ENCODE measurements around the gene TBX22. TPM values are rescaled to one million over a fixed set of nuclear protein-coding genes. Genes with fewer than 3 reads are reported as not detected.
"Not testable (repeated sequence)": the region's sequence is repeated elsewhere in the genome, so short reads cannot be mapped to it uniquely, and the experiment has no call there.

Gene TBX22
- total RNA-seq, 1 donor from 2014 or later, result not detected

GRCh38 chrX:80021621-80022020 lies 7.1 kb downstream of the TBX22 start:
- intact Hi-C loops (cut with DNase I), result no loop called here
- Histone ChIP-seq H3K36me3 (no peaks in the 10 kb centered on the region), H3K9me3 (no peaks in the 10 kb centered on the region), H3K4me1 (no peaks in the 10 kb centered on the region), H3K4me3 (no peak overlapping the region), H3K27me3 (no peaks in the 10 kb centered on the region), H3K27ac (no peak overlapping the region)
- DNase-seq (ENCODE audit: extremely low spot score in 2 of 2), result no peak
- TF ChIP-seq CTCF (IDR thresholded peaks at IDR 0.05) (no peak), POLR2A (IDR thresholded peaks at IDR 0.05) (no peak), POLR2AphosphoS5 (IDR thresholded peaks at IDR 0.05; ENCODE audit: insufficient read depth in 1 of 2, low read depth in 1 of 2) (no peak)

DNA sequence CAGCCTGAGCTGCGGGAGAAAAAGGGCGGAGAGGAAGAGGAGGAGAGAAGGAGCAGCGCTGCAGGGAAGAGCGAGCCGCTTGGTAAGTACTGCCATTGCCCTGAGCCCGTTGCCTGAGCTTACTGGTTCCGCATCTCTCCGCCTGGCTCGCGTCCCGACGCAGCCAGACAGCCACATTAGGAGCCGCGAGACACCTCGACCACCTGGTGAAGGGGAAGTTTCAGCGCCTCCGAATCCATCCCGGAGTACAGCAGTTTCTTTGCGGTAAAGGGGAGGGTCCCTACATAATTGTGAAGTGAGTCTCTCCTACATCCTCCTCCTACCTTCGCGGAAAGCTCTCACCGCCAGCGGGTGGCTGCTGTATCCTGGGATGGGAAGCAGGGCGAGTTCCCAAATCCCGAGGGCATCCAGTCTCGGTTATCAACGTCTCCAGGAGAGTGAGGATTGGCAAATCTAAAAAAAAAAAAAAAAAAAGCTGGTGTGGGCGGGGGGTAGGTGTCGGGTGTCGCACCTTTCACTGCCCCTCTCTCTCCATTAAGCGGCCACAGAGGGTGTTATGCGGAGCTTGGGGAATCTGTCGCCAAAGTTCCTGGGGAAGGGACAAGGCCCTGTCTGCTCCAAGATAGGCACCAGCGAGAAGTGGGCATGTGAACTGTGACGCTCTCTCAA lies 7.9 kb downstream of the TBX22 start:
- Histone ChIP-seq H3K4me1 (no peaks in the 10 kb centered on the region), H3K27me3 (no peaks in the 10 kb centered on the region), H3K36me3 (no peaks in the 10 kb centered on the region), H3K4me3 (no peak overlapping the region), H3K9me3 (no peaks in the 10 kb centered on the region), H3K27ac (no peak overlapping the region)
- intact Hi-C loops (cut with DNase I), result no loop called here
- TF ChIP-seq POLR2A (IDR thresholded peaks at IDR 0.05) (no peak), POLR2AphosphoS5 (IDR thresholded peaks at IDR 0.05; ENCODE audit: insufficient read depth in 1 of 2, low read depth in 1 of 2) (no peak), CTCF (IDR thresholded peaks at IDR 0.05) (no peak)
- DNase-seq (ENCODE audit: extremely low spot score in 2 of 2), result no peak

- intact Hi-C loops (cut with DNase I), result no loop called here
- H3K36me3 ChIP-seq, result no peaks in the 10 kb centered on the region
- H3K4me3 ChIP-seq, result no peak overlapping the region
- H3K4me1 ChIP-seq, result no peaks in the 10 kb centered on the region
- H3K9me3 ChIP-seq, result no peaks in the 10 kb centered on the region
- H3K27me3 ChIP-seq, result no peaks in the 10 kb centered on the region
- DNase-seq (ENCODE audit: extremely low spot score in 2 of 2), result no peak
- no peak for TF ChIP-seq POLR2AphosphoS5 (IDR thresholded peaks at IDR 0.05; ENCODE audit: insufficient read depth in 1 of 2, low read depth in 1 of 2)
- no peak for TF ChIP-seq POLR2A (IDR thresholded peaks at IDR 0.05)
- no peak for TF ChIP-seq CTCF (IDR thresholded peaks at IDR 0.05)
- no peak overlapping the region for H3K27ac ChIP-seq
Observed at GRCh38 chrX:80026116-80026515, 11.6 kb downstream of the TBX22 start.

DNA sequence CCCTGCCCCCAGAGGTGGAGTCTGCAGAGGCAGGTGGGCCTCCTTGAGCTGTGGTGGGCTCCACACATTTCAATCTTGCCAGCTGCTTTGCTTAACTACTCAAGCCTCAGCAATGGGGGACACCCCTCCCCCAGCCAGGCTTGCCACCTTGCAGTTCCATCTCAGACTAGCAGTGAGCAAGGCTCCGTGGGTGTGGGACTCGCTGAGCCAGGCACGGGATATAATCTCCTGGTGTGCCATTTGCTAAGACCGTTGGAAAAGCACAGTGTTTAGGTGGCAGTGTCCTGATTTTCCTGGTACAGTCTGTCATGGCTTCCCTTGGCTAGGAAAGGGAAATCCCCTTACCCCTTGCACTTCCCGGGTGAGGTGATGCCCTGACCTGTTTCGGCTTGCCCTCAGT lies 51.6 kb downstream of the TBX22 start:
- H3K9me3 ChIP-seq; H3K36me3 ChIP-seq; H3K27ac ChIP-seq; H3K27me3 ChIP-seq; DNase-seq (ENCODE audit: extremely low spot score in 2 of 2); H3K4me3 ChIP-seq; intact Hi-C loops (cut with DNase I); H3K4me1 ChIP-seq: not testable (repeated sequence)

- intact Hi-C loops (cut with DNase I); H3K4me1 ChIP-seq; H3K27me3 ChIP-seq; H3K4me3 ChIP-seq; DNase-seq (ENCODE audit: extremely low spot score in 2 of 2); H3K9me3 ChIP-seq; H3K27ac ChIP-seq; H3K36me3 ChIP-seq: not testable (repeated sequence)
Observed at GRCh38 chrX:80075625-80076024, 61.1 kb downstream of the TBX22 start.
